IMR-90 (cell line): ENCODE results near the gene UPF1. TPM values are rescaled to one million over a fixed set of nuclear protein-coding genes. Genes with fewer than 3 reads are reported as not detected.
A peak's percentile ranks its signal among the peaks of the same experiment; 100 is the strongest.

Experiments used
- ATAC-seq: fragments of 200-7000 bp; cut with Tn5 transposase; 2 replicates; pipeline ENCODE4 v1.9.1; 2020; ENCODE audit warnings: low read depth, mild to moderate bottlenecking, moderate library complexity
- BruUV-seq: library from RNA; stranded (reverse); fragments of 400-500 nt; replicated peaks from 2 replicates; lab custom pipeline; 2021; lab: Mats Ljungman, UMichigan
- CTCF ChIA-PET: fragments of 300-600 bp; formaldehyde crosslinking; extraction: SDS; loops from one replicate; lab custom pipeline; 2021; ENCODE audit warnings: antibody characterized with exemption; lab: Yijun Ruan, JAX
- POLR2A ChIA-PET: fragments of 300-600 bp; sonication (Branson Sonifier 250); formaldehyde crosslinking; loops from one replicate; lab custom pipeline; 2022; ENCODE audit warnings: antibody characterized with exemption; ENCODE audit not compliant: unreplicated experiment; lab: Charles Lee
- DNase-seq: peaks from one replicate; pipeline ENCODE4 v3.0.0; 2013
- H2AFZ ChIP-seq: replicated peaks from 2 replicates; pipeline ENCODE3; 2013; ENCODE audit warnings: low read length, mild to moderate bottlenecking; ENCODE audit not compliant: poor library complexity
- H2AK5ac ChIP-seq: 2 replicates; pipeline ENCODE4 v1.6.1; 2013; ENCODE audit warnings: low read depth, low read length, inconsistent platforms
- H2AK9ac ChIP-seq: replicated peaks from 2 replicates; pipeline ENCODE3; 2013; ENCODE audit warnings: mild to moderate bottlenecking, low read depth, low read length, moderate library complexity; ENCODE audit not compliant: poor library complexity
- H2BK120ac ChIP-seq: 2 replicates; pipeline ENCODE4 v1.6.1; 2013; ENCODE audit warnings: low read depth, low read length, inconsistent platforms
- H2BK15ac ChIP-seq: 3 replicates; pipeline ENCODE4 v1.6.1; 2013; ENCODE audit warnings: low read depth, low read length, inconsistent platforms
- H2BK20ac ChIP-seq: 2 replicates; pipeline ENCODE4 v1.6.1; 2013; ENCODE audit warnings: low read depth, mild to moderate bottlenecking, inconsistent platforms, low read length, moderate library complexity
- H2BK5ac ChIP-seq: 2 replicates; pipeline ENCODE4 v1.6.1; 2013; ENCODE audit warnings: mild to moderate bottlenecking, low read depth, low read length, inconsistent platforms; ENCODE audit not compliant: poor library complexity, severe bottlenecking
- H3K14ac ChIP-seq: replicated peaks from 2 replicates; pipeline ENCODE4 v1.6.1; 2013; ENCODE audit warnings: low read depth, low read length, inconsistent platforms
- H3K18ac ChIP-seq: 2 replicates; pipeline ENCODE4 v1.6.1; 2013; ENCODE audit warnings: low read depth, low read length, control low read depth
- H3K23ac ChIP-seq: 2 replicates; pipeline ENCODE4 v1.6.1; 2013; ENCODE audit warnings: low read depth, low read length, inconsistent platforms
- H3K27ac ChIP-seq: 2 replicates; pipeline ENCODE4 v1.5.1; 2013; ENCODE audit warnings: mild to moderate bottlenecking, control low read depth, low read length; ENCODE audit not compliant: insufficient read depth
- H3K27me3 ChIP-seq: 2 replicates; pipeline ENCODE4 v1.6.1; 2013; ENCODE audit warnings: low read length; ENCODE audit not compliant: control insufficient read depth, insufficient read depth
- H3K36me3 ChIP-seq: 2 replicates; pipeline ENCODE4 v1.6.1; 2013; ENCODE audit warnings: low read length, mixed read lengths; ENCODE audit not compliant: control insufficient read depth, insufficient read depth
- H3K4ac ChIP-seq: 2 replicates; pipeline ENCODE4 v1.6.1; 2013; ENCODE audit warnings: low read depth, low read length, inconsistent platforms
- H3K4me1 ChIP-seq: 2 replicates; pipeline ENCODE4 v1.6.1; 2013; ENCODE audit warnings: low read length, mixed read lengths; ENCODE audit not compliant: control insufficient read depth, insufficient read depth
- H3K4me2 ChIP-seq: 2 replicates; pipeline ENCODE4 v1.6.1; 2013; ENCODE audit warnings: low read depth, mild to moderate bottlenecking, control low read depth, low read length, moderate library complexity
- H3K4me3 ChIP-seq: 2 replicates; pipeline ENCODE4 v1.5.1; 2013; ENCODE audit warnings: low read depth, mild to moderate bottlenecking, control low read depth, low read length, moderate library complexity; ENCODE audit not compliant: insufficient read depth
- H3K56ac ChIP-seq: 2 replicates; pipeline ENCODE4 v1.6.1; 2013; ENCODE audit warnings: low read length, inconsistent platforms; ENCODE audit not compliant: insufficient read depth; ENCODE audit errors: extremely low read depth
- H3K79me1 ChIP-seq, 2 experiments: 2 replicates each; pipeline ENCODE4 v1.6.1; 2013; ENCODE audit warnings: low read length in 2 of 2, inconsistent platforms in 1 of 2, low read depth in 1 of 2
- H3K9ac ChIP-seq: 2 replicates; pipeline ENCODE4 v1.6.1; 2013; ENCODE audit warnings: low read depth, low read length, control low read depth
- H3K9me1 ChIP-seq: 2 replicates; pipeline ENCODE4 v1.6.1; 2013; ENCODE audit warnings: low read length, inconsistent platforms; ENCODE audit not compliant: insufficient read depth
- H3K9me3 ChIP-seq: 2 replicates; pipeline ENCODE4 v1.6.1; 2013; ENCODE audit warnings: low read length; ENCODE audit not compliant: control insufficient read depth, insufficient read depth
- H4K20me1 ChIP-seq: 2 replicates; pipeline ENCODE4 v1.6.1; 2013; ENCODE audit warnings: low read length, inconsistent platforms; ENCODE audit not compliant: insufficient read depth
- H4K5ac ChIP-seq: 2 replicates; pipeline ENCODE4 v1.6.1; 2013; ENCODE audit warnings: mild to moderate bottlenecking, low read depth, low read length, control low read depth
- H4K8ac ChIP-seq, 2 experiments: 2 replicates each; pipeline ENCODE4 v1.6.1; 2013; ENCODE audit warnings: low read depth in 2 of 2, low read length in 2 of 2, control low read depth in 1 of 2, inconsistent platforms in 1 of 2
- H4K91ac ChIP-seq: 2 replicates; pipeline ENCODE4 v1.6.1; 2013; ENCODE audit warnings: low read depth, low read length, inconsistent platforms; ENCODE audit not compliant: insufficient read depth
- BHLHE40 ChIP-seq: fragments of 150-350 bp; IDR thresholded peaks from 2 replicates; pipeline ENCODE4 v1.6.1; 2016; ENCODE audit warnings: mild to moderate bottlenecking, low read depth, low read length
- ELK1 ChIP-seq: fragments of 150-350 bp; IDR thresholded peaks from 2 replicates; pipeline ENCODE4 v1.6.1; 2016; ENCODE audit warnings: low read depth, mild to moderate bottlenecking, low read length, moderate library complexity, borderline replicate concordance
- WGBS, 2 experiments: methylation state at CpG; one replicate each; pipeline versions ENCODE4 v1.1.5 to v1.1.7; 2013; ENCODE audit warnings: missing lambda C conversion rate in 2 of 2; ENCODE audit not compliant: insufficient read length in 1 of 2; ENCODE audit errors: extremely low coverage in 2 of 2; 5-methylcytosine and 5-hydroxymethylcytosine counted together
- dilution Hi-C: fragments of 300-500 bp; cut with HindIII; formaldehyde crosslinking; loops from one replicate; pipeline ENCODE4 v1.14.3; 2018; ENCODE audit warnings: low sequenced_read_pairs; ENCODE audit not compliant: unreplicated experiment
- in situ Hi-C: fragments of 300-500 bp; cut with MboI; formaldehyde crosslinking; loops from 3 replicates; pipeline ENCODE4 v1.14.3; 2019; ENCODE audit warnings: low sequenced_read_pairs, inconsistent platforms, mixed read lengths
- intact Hi-C: fragments of 100-400 bp; cut with micrococcal nuclease; formaldehyde crosslinking; loops from 2 replicates; pipeline ENCODE4 v1.10.0; 2022
- polyA plus RNA-seq, 3 experiments: library from polyadenylated mRNA; depleted of rRNA; stranded (reverse); fragments of >200 nt; gene quantifications; 2 replicates each; pipeline ENCODE4 v1.2.3, GENCODE V29; 2012; ENCODE audit warnings: low replicate concordance in 1 of 3
- total RNA-seq: library from RNA; depleted of rRNA; stranded (reverse); fragments of >200 nt; gene quantifications from 2 replicates; pipeline ENCODE4 v1.2.3, GENCODE V29; 2012

Gene UPF1
- total and polyA plus RNA-seq, 2 of the 4 experiments (the other 2 are of a cell fraction), result 31.2 to 50.3 TPM

GRCh38 chr19:18839465-18840287 is 7.9 kb downstream of the UPF1 start:
- Histone ChIP-seq H4K20me1 (peaks cover 100% of the 10 kb centered on the region), H3K4me3 (no peak overlapping the region), H2BK5ac (no peak overlapping the region), H3K4me1 (peaks cover 30% of the 10 kb centered on the region), H3K9me1 (peaks cover 43% of the 10 kb centered on the region), H3K27ac (no peak overlapping the region), H3K4me2 (no peak overlapping the region), H3K14ac (no peak overlapping the region), H3K9me3 (no peaks in the 10 kb centered on the region), H2BK20ac (no peak overlapping the region), H3K27me3 (no peaks in the 10 kb centered on the region), H3K18ac (no peak overlapping the region), H3K4ac (peak overlapping the region; percentile 5; the same call in 1 of the 2 replicates), H3K36me3 (peaks cover 12% of the 10 kb centered on the region), H4K5ac (no peak overlapping the region), H3K56ac (no peak overlapping the region), H4K91ac (no peak overlapping the region), H3K23ac (peak overlapping the region; percentile 7; the same call in 1 of the 2 replicates), H3K9ac (no peak overlapping the region), H3K79me1 (peaks cover 9 to 94% of the 10 kb centered on the region in 2 experiments), H2AK9ac (no peak overlapping the region), H4K8ac (no peak overlapping the region), H2AK5ac (no peak overlapping the region), H2BK120ac (no peak overlapping the region), H2AFZ (peak overlapping the region; percentile 1), H2BK15ac (no peak overlapping the region)
- no TSS peak for BruUV-seq
- in situ Hi-C loops, result no loop called here
- CTCF ChIA-PET, result interaction anchor here (1.5 kb wide), 1 partner anchor 246 kb away, joined by 4 read pairs; no protein-coding TSS in a partner anchor
- WGBS, 2 experiments, result 100% methylated on average over 5 of the region's 15 CpGs; no CpG with 5 or more reads in 1 of the 2 experiments
- dilution Hi-C loops, result no loop called here
- POLR2A ChIA-PET, result no interaction called here
- intact Hi-C loops, result loop anchor here (10.0 kb wide), 1 partner anchor 165 kb away; no protein-coding TSS in a partner anchor
- peak; percentile 19 for ATAC-seq
- no peak for DNase-seq
- no peak for TF ChIP-seq ELK1
- TF ChIP-seq BHLHE40, result peak; percentile 65; the same call in 1 of the 2 replicates
